SK-N-SH treated with all-trans-retinoic acid at 6 μM for 48 hours (cell line): ENCODE data around the gene KRT85.

Experiments used
- ATAC-seq: fragments of 200-7000 bp; cut with Tn5 transposase; 3 replicates; pipeline ENCODE4 v1.9.1; 2020; ENCODE audit warnings: mild to moderate bottlenecking, moderate library complexity
- ARNTL ChIP-seq: fragments of 450-650 bp; formaldehyde crosslinking; IDR thresholded peaks from 2 replicates; pipeline ENCODE4 v1.5.0; 2020; ENCODE audit warnings: low read depth, mild to moderate bottlenecking, moderate library complexity, borderline replicate concordance
- BACH2 ChIP-seq: fragments of 250-450 bp; sonication (Bioruptor Pico); IDR thresholded peaks from 2 replicates; pipeline ENCODE4 v1.9.0; 2021; ENCODE audit warnings: mild to moderate bottlenecking, borderline replicate concordance
- CREB5 ChIP-seq: fragments of 250-450 bp; sonication (Bioruptor Pico); IDR thresholded peaks from 2 replicates; pipeline ENCODE4 v1.5.1; 2020; ENCODE audit warnings: low read depth, mild to moderate bottlenecking, moderate library complexity
- CSDC2 ChIP-seq: fragments of 250-450 bp; sonication (Bioruptor Pico); IDR thresholded peaks from 2 replicates; pipeline ENCODE4 v1.5.0; 2020; ENCODE audit warnings: mild to moderate bottlenecking, moderate library complexity
- GLIS3 ChIP-seq: fragments of 250-450 bp; sonication (Bioruptor Pico); IDR thresholded peaks from 2 replicates; pipeline ENCODE4 v1.5.0; 2020; ENCODE audit warnings: mild to moderate bottlenecking, moderate library complexity
- ISL1 ChIP-seq: fragments of 250-450 bp; sonication (Bioruptor Pico); IDR thresholded peaks from 2 replicates; pipeline ENCODE4 v2.1.2; 2022; ENCODE audit warnings: mild to moderate bottlenecking, moderate library complexity
- OSR1 ChIP-seq: fragments of 250-450 bp; sonication (Bioruptor Pico); IDR thresholded peaks from 2 replicates; pipeline ENCODE4 v1.8.0; 2022; ENCODE audit warnings: moderate library complexity, mild to moderate bottlenecking, inconsistent platforms
- PATZ1 ChIP-seq: fragments of 250-450 bp; sonication (Bioruptor Pico); IDR thresholded peaks from 2 replicates; pipeline ENCODE4 v1.8.0; 2020; ENCODE audit warnings: mild to moderate bottlenecking, moderate library complexity, borderline replicate concordance
- PPARA ChIP-seq: fragments of 250-450 bp; sonication (Bioruptor Pico); IDR thresholded peaks from 2 replicates; pipeline ENCODE4 v1.5.0; 2020; ENCODE audit warnings: mild to moderate bottlenecking, borderline replicate concordance
- RARB ChIP-seq: fragments of 250-450 bp; sonication (Bioruptor Pico); IDR thresholded peaks from 2 replicates; pipeline ENCODE4 v1.8.0; 2021; ENCODE audit warnings: mild to moderate bottlenecking, moderate library complexity
- SNAI2 ChIP-seq: fragments of 250-450 bp; sonication (Bioruptor Pico); IDR thresholded peaks from 2 replicates; pipeline ENCODE4 v1.5.0; 2020; ENCODE audit warnings: mild to moderate bottlenecking, moderate library complexity
- TCF4 ChIP-seq: fragments of 250-450 bp; sonication (Bioruptor Pico); IDR thresholded peaks from 2 replicates; pipeline ENCODE4 v1.8.0; 2021; ENCODE audit warnings: mild to moderate bottlenecking, moderate library complexity, borderline replicate concordance
- TOX ChIP-seq: fragments of 250-450 bp; sonication (Bioruptor Pico); IDR thresholded peaks from 2 replicates; pipeline ENCODE4 v1.8.0; 2021; ENCODE audit warnings: mild to moderate bottlenecking, moderate library complexity, borderline replicate concordance
- TSHZ2 ChIP-seq: fragments of 250-450 bp; sonication (Bioruptor Pico); IDR thresholded peaks from 2 replicates; pipeline ENCODE4 v1.5.0; 2020; ENCODE audit warnings: mild to moderate bottlenecking, moderate library complexity
- ZC3H10 ChIP-seq: fragments of 250-450 bp; sonication (Bioruptor Pico); IDR thresholded peaks from 2 replicates; pipeline ENCODE4 v1.5.1; 2021; ENCODE audit warnings: mild to moderate bottlenecking, moderate library complexity
- ZFP3 ChIP-seq: fragments of 250-450 bp; sonication (Bioruptor Pico); IDR thresholded peaks from 2 replicates; pipeline ENCODE4 v1.5.0; 2020; ENCODE audit warnings: mild to moderate bottlenecking, moderate library complexity
- ZNF70 ChIP-seq: fragments of 450-650 bp; formaldehyde crosslinking; IDR thresholded peaks from 2 replicates; pipeline ENCODE4 v1.5.0; 2020; ENCODE audit warnings: mild to moderate bottlenecking, moderate library complexity
- ZNF8 ChIP-seq: fragments of 450-650 bp; formaldehyde crosslinking; IDR thresholded peaks from 2 replicates; pipeline ENCODE4 v1.5.0; 2020; ENCODE audit warnings: mild to moderate bottlenecking, moderate library complexity
- TF ChIP-seq, protein P1 (sequence below): fragments of 250-450 bp; sonication (Bioruptor Pico); IDR thresholded peaks from 2 replicates; pipeline ENCODE4 v1.5.1; 2021; ENCODE audit warnings: mild to moderate bottlenecking, moderate library complexity
- TF ChIP-seq, protein P2 (sequence below): fragments of 250-450 bp; sonication (Bioruptor Pico); IDR thresholded peaks from 2 replicates; pipeline ENCODE4 v1.8.0; 2021; ENCODE audit warnings: low read depth, mild to moderate bottlenecking, moderate library complexity, borderline replicate concordance

The KRT85 gene

DNA sequence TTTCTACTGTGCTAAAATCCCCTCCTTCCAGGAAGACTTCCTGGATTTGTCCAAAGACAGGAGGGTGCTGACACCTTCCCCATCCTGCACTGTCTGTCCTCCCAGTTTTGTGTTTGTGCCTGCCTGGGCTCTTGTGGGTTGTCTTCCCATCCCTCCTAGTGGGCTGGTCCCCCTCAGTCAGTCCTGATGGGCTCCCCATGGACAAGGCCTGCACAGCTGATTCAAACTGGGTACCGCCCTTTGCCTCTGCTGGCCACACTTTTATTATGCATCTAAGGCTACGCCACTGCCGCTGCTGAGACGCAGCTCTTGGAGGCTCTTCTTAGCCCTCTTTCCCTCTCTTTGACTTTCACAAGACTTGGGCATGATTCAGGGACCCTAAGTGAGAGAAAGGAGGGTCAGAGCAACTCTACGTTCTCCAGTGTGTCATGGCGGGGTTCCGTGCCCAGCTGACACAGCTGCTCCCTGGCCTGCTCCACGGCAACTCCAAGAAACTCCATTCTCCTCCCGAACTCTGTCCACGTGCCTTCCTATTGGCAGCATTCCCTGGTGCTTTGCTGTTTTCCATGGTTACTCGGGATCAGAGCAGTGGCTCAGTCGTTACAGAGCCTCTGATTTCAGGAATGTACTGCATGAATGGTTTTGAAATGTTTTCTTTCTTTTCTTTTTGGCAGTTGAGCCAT, 3.8 kb upstream of the KRT85 start:
- TF ChIP-seq ZFP3 (CRISPR knock-in tag) (no peak), GLIS3 (no peak), TSHZ2 (CRISPR knock-in tag) (no peak), RARB (CRISPR knock-in tag) (no peak), BACH2 (no peak), TCF4 (CRISPR knock-in tag) (no peak), ARNTL (CRISPR knock-in tag) (no peak), ISL1 (CRISPR knock-in tag) (no peak), ZNF70 (CRISPR knock-in tag) (no peak), SNAI2 (CRISPR knock-in tag) (no peak), ZNF8 (CRISPR knock-in tag) (no peak), CSDC2 (CRISPR knock-in tag) (no peak), PPARA (no peak), TOX (CRISPR knock-in tag) (no peak)
- TF ChIP-seq, protein P1, sequence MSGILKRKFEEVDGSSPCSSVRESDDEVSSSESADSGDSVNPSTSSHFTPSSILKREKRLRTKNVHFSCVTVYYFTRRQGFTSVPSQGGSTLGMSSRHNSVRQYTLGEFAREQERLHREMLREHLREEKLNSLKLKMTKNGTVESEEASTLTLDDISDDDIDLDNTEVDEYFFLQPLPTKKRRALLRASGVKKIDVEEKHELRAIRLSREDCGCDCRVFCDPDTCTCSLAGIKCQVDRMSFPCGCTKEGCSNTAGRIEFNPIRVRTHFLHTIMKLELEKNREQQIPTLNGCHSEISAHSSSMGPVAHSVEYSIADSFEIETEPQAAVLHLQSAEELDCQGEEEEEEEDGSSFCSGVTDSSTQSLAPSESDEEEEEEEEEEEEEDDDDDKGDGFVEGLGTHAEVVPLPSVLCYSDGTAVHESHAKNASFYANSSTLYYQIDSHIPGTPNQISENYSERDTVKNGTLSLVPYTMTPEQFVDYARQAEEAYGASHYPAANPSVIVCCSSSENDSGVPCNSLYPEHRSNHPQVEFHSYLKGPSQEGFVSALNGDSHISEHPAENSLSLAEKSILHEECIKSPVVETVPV (CRISPR knock-in tag): no peak
- TF ChIP-seq, protein P2, sequence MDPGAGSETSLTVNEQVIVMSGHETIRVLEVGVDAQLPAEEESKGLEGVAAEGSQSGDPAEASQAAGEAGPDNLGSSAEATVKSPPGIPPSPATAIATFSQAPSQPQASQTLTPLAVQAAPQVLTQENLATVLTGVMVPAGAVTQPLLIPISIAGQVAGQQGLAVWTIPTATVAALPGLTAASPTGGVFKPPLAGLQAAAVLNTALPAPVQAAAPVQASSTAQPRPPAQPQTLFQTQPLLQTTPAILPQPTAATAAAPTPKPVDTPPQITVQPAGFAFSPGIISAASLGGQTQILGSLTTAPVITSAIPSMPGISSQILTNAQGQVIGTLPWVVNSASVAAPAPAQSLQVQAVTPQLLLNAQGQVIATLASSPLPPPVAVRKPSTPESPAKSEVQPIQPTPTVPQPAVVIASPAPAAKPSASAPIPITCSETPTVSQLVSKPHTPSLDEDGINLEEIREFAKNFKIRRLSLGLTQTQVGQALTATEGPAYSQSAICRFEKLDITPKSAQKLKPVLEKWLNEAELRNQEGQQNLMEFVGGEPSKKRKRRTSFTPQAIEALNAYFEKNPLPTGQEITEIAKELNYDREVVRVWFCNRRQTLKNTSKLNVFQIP: no peak
- TF ChIP-seq, all 23 proteins: peak for 0
- peak; percentile 50 for ATAC-seq

GRCh38 chr12:52369809-52370208, 2.5 kb upstream of the KRT85 start:
- no peak for ATAC-seq
- TF ChIP-seq ZNF8 (CRISPR knock-in tag): no peak
- TF ChIP-seq PATZ1 (CRISPR knock-in tag): no peak
- no peak for TF ChIP-seq OSR1
- TF ChIP-seq RARB (CRISPR knock-in tag): no peak
- no peak for TF ChIP-seq SNAI2 (CRISPR knock-in tag)
- TF ChIP-seq ISL1 (CRISPR knock-in tag): no peak
- no peak for TF ChIP-seq PPARA
- TF ChIP-seq TOX (CRISPR knock-in tag): no peak
- no peak for TF ChIP-seq CSDC2 (CRISPR knock-in tag)
- TF ChIP-seq ZC3H10 (CRISPR knock-in tag): no peak
- TF ChIP-seq, protein P1 (CRISPR knock-in tag): no peak
- TF ChIP-seq GLIS3: no peak
- no peak for TF ChIP-seq TSHZ2 (CRISPR knock-in tag)
- no peak for TF ChIP-seq BACH2
- TF ChIP-seq CREB5 (CRISPR knock-in tag): no peak
- TF ChIP-seq TCF4 (CRISPR knock-in tag): no peak
- no peak for TF ChIP-seq ZNF70 (CRISPR knock-in tag)
- no peak for TF ChIP-seq ARNTL (CRISPR knock-in tag)
